Vagina (tissue), 2 donors: Measurements from ENCODE around the gene NEDD4L.

Source experiments
- CTCF ChIP-seq, 3 experiments: fragments of 450-650 bp in 2 of 3; fragments of 200-600 bp in 1 of 3; sonication (generic) in 1 of 3; IDR thresholded peaks; one replicate each; pipeline ENCODE4 v1.5.1; 2017 to 2019; ENCODE audit warnings: antibody characterized with exemption in 3 of 3, mild to moderate bottlenecking in 2 of 3, moderate library complexity in 2 of 3
- POLR2A ChIP-seq, 2 donors: fragments of 450-650 bp; IDR thresholded peaks; one replicate each; pipeline ENCODE4 v1.6.1; 2017; ENCODE audit warnings: antibody characterized with exemption in 2 of 2, mild to moderate bottlenecking in 2 of 2, moderate library complexity in 2 of 2
- POLR2AphosphoS5 ChIP-seq, 2 donors: sonication (generic); formaldehyde crosslinking; IDR thresholded peaks; one replicate each; pipeline ENCODE4 v1.9.0; 2017; ENCODE audit warnings: antibody characterized with exemption in 2 of 2, mild to moderate bottlenecking in 2 of 2, low read depth in 1 of 2; ENCODE audit not compliant: insufficient read depth in 1 of 2

DNA sequence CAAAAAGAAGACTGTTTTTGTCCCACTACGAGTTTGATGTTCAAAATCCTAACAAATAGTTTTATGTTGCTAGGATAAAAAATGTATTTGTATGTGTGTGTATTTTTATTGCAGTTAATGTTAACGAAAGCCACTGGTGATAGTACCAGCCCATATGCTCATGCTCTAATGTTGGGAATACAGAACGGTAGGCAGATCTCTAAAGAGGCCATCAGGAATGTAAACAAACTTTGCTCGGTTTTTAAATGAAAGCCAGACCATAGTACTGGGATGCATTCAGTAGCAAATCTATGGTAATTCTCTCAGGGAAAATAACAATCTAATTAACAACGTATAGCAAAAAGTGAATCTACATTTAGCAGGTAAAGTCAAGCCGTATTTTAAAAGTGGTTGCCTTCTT lies 208.1 kb downstream of the NEDD4L start:
- no peak for TF ChIP-seq CTCF (IDR thresholded peaks at IDR 0.05)
- no peak for TF ChIP-seq POLR2A (IDR thresholded peaks at IDR 0.05)
- TF ChIP-seq POLR2AphosphoS5 (IDR thresholded peaks at IDR 0.05; ENCODE audit: insufficient read depth in 1 of 2, low read depth in 1 of 2) = no peak
